GM23338 (cell line): ENCODE results near the gene NHLH2.

Experiments
- EZH2 ChIP-seq: fragments of 200-600 bp; sonication (generic); IDR thresholded peaks from one replicate; pipeline ENCODE4 v1.8.0; 2017; ENCODE audit warnings: antibody characterized with exemption, mild to moderate bottlenecking, low read depth; ENCODE audit not compliant: unreplicated experiment
- EZH2phosphoT487 ChIP-seq: fragments of 200-600 bp; sonication (generic); IDR thresholded peaks from one replicate; pipeline ENCODE4 v1.8.1; 2018; ENCODE audit warnings: antibody characterized with exemption; ENCODE audit not compliant: unreplicated experiment
- ZNF331 ChIP-seq: fragments of 250-450 bp; sonication (Bioruptor Pico); IDR thresholded peaks from 2 replicates; pipeline ENCODE4 v1.5.0; 2020; ENCODE audit warnings: low read depth, mild to moderate bottlenecking, moderate library complexity
- TF ChIP-seq, protein P1 (sequence below), 2 experiments: fragments of 200-600 bp in 1 of 2; sonication (generic) in 1 of 2; conservative IDR thresholded peaks; 2 replicates each; pipeline versions ENCODE4 v1.5.1 to v1.6.1; 2016 to 2017; ENCODE audit warnings: antibody characterized with exemption in 2 of 2, low read depth in 2 of 2, mild to moderate bottlenecking in 2 of 2, moderate library complexity in 1 of 2
- TF ChIP-seq, protein P2 (sequence below): IDR thresholded peaks from one replicate; pipeline ENCODE4 v1.6.1; 2018; ENCODE audit warnings: antibody characterized with exemption; ENCODE audit not compliant: unreplicated experiment

GRCh38 chr1:115873184-115873583 is 32.3 kb upstream of the NHLH2 start:
- TF ChIP-seq EZH2phosphoT487 (no peak), EZH2 (no peak), ZNF331 (CRISPR knock-in tag) (no peak)
- TF ChIP-seq, protein P1, sequence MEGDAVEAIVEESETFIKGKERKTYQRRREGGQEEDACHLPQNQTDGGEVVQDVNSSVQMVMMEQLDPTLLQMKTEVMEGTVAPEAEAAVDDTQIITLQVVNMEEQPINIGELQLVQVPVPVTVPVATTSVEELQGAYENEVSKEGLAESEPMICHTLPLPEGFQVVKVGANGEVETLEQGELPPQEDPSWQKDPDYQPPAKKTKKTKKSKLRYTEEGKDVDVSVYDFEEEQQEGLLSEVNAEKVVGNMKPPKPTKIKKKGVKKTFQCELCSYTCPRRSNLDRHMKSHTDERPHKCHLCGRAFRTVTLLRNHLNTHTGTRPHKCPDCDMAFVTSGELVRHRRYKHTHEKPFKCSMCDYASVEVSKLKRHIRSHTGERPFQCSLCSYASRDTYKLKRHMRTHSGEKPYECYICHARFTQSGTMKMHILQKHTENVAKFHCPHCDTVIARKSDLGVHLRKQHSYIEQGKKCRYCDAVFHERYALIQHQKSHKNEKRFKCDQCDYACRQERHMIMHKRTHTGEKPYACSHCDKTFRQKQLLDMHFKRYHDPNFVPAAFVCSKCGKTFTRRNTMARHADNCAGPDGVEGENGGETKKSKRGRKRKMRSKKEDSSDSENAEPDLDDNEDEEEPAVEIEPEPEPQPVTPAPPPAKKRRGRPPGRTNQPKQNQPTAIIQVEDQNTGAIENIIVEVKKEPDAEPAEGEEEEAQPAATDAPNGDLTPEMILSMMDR (conservative IDR thresholded peaks at IDR 0.05; ENCODE audit: low read depth in 2 of 2): no peak
- TF ChIP-seq, protein P2, sequence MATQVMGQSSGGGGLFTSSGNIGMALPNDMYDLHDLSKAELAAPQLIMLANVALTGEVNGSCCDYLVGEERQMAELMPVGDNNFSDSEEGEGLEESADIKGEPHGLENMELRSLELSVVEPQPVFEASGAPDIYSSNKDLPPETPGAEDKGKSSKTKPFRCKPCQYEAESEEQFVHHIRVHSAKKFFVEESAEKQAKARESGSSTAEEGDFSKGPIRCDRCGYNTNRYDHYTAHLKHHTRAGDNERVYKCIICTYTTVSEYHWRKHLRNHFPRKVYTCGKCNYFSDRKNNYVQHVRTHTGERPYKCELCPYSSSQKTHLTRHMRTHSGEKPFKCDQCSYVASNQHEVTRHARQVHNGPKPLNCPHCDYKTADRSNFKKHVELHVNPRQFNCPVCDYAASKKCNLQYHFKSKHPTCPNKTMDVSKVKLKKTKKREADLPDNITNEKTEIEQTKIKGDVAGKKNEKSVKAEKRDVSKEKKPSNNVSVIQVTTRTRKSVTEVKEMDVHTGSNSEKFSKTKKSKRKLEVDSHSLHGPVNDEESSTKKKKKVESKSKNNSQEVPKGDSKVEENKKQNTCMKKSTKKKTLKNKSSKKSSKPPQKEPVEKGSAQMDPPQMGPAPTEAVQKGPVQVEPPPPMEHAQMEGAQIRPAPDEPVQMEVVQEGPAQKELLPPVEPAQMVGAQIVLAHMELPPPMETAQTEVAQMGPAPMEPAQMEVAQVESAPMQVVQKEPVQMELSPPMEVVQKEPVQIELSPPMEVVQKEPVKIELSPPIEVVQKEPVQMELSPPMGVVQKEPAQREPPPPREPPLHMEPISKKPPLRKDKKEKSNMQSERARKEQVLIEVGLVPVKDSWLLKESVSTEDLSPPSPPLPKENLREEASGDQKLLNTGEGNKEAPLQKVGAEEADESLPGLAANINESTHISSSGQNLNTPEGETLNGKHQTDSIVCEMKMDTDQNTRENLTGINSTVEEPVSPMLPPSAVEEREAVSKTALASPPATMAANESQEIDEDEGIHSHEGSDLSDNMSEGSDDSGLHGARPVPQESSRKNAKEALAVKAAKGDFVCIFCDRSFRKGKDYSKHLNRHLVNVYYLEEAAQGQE: no peak
